GM19397 (cell line): ENCODE data around the gene VWF.
"Not testable (repeated sequence)": the region's sequence is repeated elsewhere in the genome, so short reads cannot be mapped to it uniquely, and the experiment has no call there.

Experiments used
- ATAC-seq: cut with Tn5 transposase; IDR thresholded peaks from one replicate; pipeline ENCODE4 v1.9.1; 2021; ENCODE audit warnings: mild to moderate bottlenecking, moderate library complexity; ENCODE audit not compliant: unreplicated experiment

The VWF gene

GRCh38 chr12:6106218-6106617, 18.3 kb downstream of the VWF start:
- no peak for ATAC-seq

- ATAC-seq = no peak
Measured at GRCh38 chr12:6104842-6105241, 19.6 kb downstream of the VWF start.

GRCh38 chr12:6104027-6104426, 20.4 kb downstream of the VWF start:
- ATAC-seq = no peak

GRCh38 chr12:6102021-6102420, 22.4 kb downstream of the VWF start:
- not testable (repeated sequence) for ATAC-seq

GRCh38 chr12:6099316-6099715, 25.2 kb downstream of the VWF start:
- ATAC-seq = no peak

- ATAC-seq = no peak
Measured at GRCh38 chr12:6097411-6097810, 27.1 kb downstream of the VWF start.

- ATAC-seq = no peak
Measured at GRCh38 chr12:6096527-6096926, 27.9 kb downstream of the VWF start.

- no peak for ATAC-seq
Measured at GRCh38 chr12:6095269-6095668, 29.2 kb downstream of the VWF start.

GRCh38 chr12:6093764-6094163, 30.7 kb downstream of the VWF start:
- no peak for ATAC-seq

- no peak for ATAC-seq
Measured at GRCh38 chr12:6092784-6093722, 31.4 kb downstream of the VWF start.

GRCh38 chr12:6091786-6092566, 32.5 kb downstream of the VWF start:
- no peak for ATAC-seq

GRCh38 chr12:6090803-6091202, 33.7 kb downstream of the VWF start:
- no peak for ATAC-seq

GRCh38 chr12:6088921-6089747, 35.3 kb downstream of the VWF start:
- ATAC-seq = no peak

GRCh38 chr12:6086316-6086715, 38.2 kb downstream of the VWF start:
- ATAC-seq = no peak

GRCh38 chr12:6085841-6086240, 38.6 kb downstream of the VWF start:
- no peak for ATAC-seq

GRCh38 chr12:6084969-6085450, 39.5 kb downstream of the VWF start:
- no peak for ATAC-seq

- ATAC-seq = no peak
Measured at GRCh38 chr12:6084261-6084968, 40.1 kb downstream of the VWF start.

GRCh38 chr12:6083601-6084000, 40.9 kb downstream of the VWF start:
- ATAC-seq = no peak

- no peak for ATAC-seq
Measured at GRCh38 chr12:6082613-6083012, 41.9 kb downstream of the VWF start.
